AG04449 (cell line): ENCODE results near the gene CCDC80.

Experiments
- CTCF ChIA-PET: fragments of 350-600 bp; formaldehyde crosslinking; extraction: SDS; loops from one replicate; lab custom pipeline; 2021; ENCODE audit warnings: antibody characterized with exemption; lab: Yijun Ruan, JAX
- POLR2A ChIA-PET: fragments of 400-600, 350-600 bp; formaldehyde crosslinking; extraction: SDS; loops from one replicate; lab custom pipeline; 2020; ENCODE audit warnings: antibody characterized with exemption, inconsistent platforms; lab: Yijun Ruan, JAX
- DNase-seq: peaks from one replicate; pipeline ENCODE4 v3.0.0-alpha.2; 2010; ENCODE audit warnings: low read depth, low spot score
- H3K4me3 ChIP-seq: 2 replicates; pipeline ENCODE4 v1.5.1; 2011; ENCODE audit warnings: low read depth, mild to moderate bottlenecking, control low read depth, low read length
- TF ChIP-seq, protein P1 (sequence below): IDR thresholded peaks from one replicate; pipeline ENCODE4 v1.5.1; 2011; ENCODE audit warnings: mild to moderate bottlenecking, moderate library complexity, low read length, control low read depth, inconsistent platforms; ENCODE audit not compliant: insufficient read depth; ENCODE audit errors: missing control alignments

Gene CCDC80

DNA sequence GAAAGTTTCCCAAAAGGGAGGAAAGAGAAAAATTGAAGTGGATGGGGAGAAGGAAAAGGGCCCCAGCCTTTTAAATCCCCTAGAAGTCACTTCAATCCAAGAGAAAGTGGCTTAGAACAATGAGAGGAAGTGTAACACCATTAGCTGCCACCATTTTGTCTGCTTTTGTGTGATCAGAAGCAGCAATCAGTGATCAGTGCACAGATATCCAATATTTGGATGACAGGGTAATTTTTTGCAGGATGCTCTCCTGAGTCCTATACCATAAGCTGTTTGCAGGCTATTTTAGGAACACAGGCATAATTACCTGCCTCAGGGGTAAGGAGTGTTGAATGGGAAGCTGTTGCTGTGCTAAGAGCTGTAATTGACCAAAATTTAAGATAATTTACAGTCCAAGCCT lies 47.7 kb downstream of the CCDC80 start:
- TF ChIP-seq, protein P1, sequence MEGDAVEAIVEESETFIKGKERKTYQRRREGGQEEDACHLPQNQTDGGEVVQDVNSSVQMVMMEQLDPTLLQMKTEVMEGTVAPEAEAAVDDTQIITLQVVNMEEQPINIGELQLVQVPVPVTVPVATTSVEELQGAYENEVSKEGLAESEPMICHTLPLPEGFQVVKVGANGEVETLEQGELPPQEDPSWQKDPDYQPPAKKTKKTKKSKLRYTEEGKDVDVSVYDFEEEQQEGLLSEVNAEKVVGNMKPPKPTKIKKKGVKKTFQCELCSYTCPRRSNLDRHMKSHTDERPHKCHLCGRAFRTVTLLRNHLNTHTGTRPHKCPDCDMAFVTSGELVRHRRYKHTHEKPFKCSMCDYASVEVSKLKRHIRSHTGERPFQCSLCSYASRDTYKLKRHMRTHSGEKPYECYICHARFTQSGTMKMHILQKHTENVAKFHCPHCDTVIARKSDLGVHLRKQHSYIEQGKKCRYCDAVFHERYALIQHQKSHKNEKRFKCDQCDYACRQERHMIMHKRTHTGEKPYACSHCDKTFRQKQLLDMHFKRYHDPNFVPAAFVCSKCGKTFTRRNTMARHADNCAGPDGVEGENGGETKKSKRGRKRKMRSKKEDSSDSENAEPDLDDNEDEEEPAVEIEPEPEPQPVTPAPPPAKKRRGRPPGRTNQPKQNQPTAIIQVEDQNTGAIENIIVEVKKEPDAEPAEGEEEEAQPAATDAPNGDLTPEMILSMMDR: no peak
- DNase-seq: no peak
- CTCF ChIA-PET: interaction anchor here (0.6 to 1.5 kb wide), 2 partner anchors 11 to 13 kb away, joined by 3 to 4 read pairs; no protein-coding TSS in a partner anchor
- POLR2A ChIA-PET: no interaction called here
- no peak overlapping the region for H3K4me3 ChIP-seq

DNA sequence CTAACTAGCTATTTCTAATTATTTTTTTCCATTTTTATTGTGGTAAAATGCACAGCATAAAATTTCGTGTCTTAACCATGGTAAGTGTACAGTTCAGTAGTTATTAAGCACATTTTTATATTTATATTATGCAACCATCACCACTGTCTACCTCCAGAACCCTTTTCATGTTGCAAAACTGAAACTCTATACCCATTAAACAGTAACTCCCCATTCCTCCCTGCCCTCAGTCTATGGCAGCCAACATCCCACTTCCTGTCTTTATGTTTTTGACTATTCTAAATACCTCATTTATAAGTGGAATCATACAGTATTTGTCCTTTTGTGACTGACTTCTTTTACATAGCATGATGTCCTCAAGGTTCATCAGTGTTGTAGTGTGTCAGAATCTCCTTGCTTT lies 53.6 kb downstream of the CCDC80 start:
- DNase-seq: no peak
- ChIA-PET POLR2A (no interaction called here), CTCF (interaction anchor here (0.6 to 3.0 kb wide), 5 partner anchors 8 to 393 kb away, joined by 3 to 8 read pairs (median 4); no protein-coding TSS in a partner anchor)
- H3K4me3 ChIP-seq: no peak overlapping the region
- TF ChIP-seq, protein P1: no peak

DNA sequence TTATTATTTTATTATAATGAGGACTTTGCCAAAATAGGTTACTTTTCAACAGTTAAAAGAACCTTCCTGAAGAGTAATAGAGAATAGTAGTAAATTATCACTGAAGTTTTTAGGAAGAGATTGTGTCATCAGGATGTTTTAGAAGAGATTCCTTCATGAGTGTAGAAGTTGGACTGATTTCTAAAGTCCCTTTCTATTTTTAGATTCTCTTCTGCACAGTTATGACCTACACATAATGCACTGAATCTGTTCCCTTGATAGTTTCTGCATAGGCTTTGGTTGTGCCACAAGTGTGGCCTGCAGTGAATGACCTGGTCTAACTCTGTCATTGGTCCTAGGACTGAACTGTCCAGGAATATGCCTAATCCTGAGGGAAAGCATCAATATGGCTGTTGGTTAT lies 55.2 kb downstream of the CCDC80 start:
- CTCF ChIA-PET: interaction anchor here (1.4 kb wide), 1 partner anchor 17 kb away, joined by 3 read pairs; no protein-coding TSS in a partner anchor
- TF ChIP-seq, protein P1: no peak
- POLR2A ChIA-PET: no interaction called here

DNA sequence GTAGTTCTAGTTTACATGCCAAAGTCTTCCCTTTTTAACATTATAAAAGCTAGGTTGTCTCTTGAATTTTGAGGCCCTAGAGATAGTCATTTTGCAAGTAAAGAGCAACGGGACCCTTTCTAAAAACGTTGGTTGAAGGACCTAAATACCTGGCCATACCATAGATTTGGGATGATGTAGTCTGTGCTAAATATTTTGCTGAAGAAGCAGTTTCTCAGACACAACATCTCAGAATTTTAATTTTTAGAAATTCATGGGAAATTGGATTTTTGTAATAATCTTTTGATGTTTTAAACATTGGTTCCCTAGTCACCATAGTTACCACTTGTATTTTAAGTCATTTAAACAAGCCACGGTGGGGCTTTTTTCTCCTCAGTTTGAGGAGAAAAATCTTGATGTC lies 57.8 kb downstream of the CCDC80 start:
- CTCF ChIA-PET: interaction anchor here (0.7 to 4.5 kb wide), 25 partner anchors 10 to 452 kb away, joined by 3 to 36 read pairs (median 6); partner anchors contain the start of genes ATG3 and SLC35A5
- H3K4me3 ChIP-seq: no peak overlapping the region
- TF ChIP-seq, protein P1: no peak
- no peak for DNase-seq
- POLR2A ChIA-PET: no interaction called here

More for the DNA sequence above, 55.2 kb downstream of the CCDC80 start:
- DNase-seq: no peak
- H3K4me3 ChIP-seq: no peak overlapping the region

DNA sequence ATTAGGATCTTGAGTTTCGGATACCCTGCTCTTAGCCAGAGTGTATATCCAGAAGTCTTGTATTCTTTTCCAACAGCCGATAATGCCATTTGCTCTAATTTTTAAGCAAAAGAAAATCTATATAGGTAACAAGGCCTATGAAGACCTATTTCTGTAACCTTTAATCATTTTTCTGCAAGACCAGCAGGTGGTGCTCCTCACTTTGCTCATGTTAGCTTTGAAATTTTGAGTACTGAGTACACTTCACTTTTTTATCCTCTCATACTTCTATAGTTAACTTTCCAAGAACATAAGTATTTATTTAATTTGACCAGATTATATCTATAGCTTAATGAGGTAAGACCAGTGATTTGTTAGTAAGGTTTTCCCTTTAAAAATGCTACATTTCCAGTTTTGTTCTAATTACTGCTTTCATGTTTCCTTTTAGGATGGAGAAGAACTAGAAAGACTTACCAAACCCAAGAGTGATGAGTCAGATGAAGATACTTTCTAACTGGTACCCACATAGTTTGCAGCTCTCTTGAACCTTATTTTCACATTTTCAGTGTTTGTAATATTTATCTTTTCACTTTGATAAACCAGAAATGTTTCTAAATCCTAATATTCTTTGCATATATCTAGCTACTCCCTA lies 58.6 kb downstream of the CCDC80 start:
- no peak overlapping the region for H3K4me3 ChIP-seq
- DNase-seq: peak; percentile 37
- ChIA-PET CTCF (interaction anchor here (0.6 to 4.5 kb wide), 42 partner anchors 8 to 705 kb away, joined by 3 to 36 read pairs (median 4); partner anchors contain the start of genes ATG3 and SLC35A5), POLR2A (interaction anchor here (0.9 to 1.3 kb wide), 4 partner anchors 53 to 437 kb away, joined by 3 to 4 read pairs (median 4); a partner anchor contains a TSS)
- TF ChIP-seq, protein P1: peak; percentile 53

DNA sequence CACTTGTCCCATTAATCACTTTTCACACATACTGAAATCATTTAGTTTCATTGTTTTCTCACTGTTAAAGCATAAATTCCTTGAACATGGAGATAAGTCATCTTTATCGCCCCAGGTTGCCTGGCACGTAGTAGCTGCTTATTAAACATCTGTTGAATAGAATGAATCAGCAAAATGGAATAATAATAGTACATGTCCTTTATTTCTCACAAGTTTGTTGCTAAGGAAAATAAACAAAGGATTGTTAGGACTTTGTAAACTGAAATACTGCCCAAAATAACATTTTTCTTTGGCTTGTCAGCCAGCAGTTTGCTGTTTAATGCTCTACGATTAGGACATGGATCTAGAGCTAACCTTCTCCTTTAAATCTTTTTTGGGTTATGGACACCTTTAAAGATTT lies 61.2 kb downstream of the CCDC80 start:
- ChIA-PET CTCF (interaction anchor here (0.9 to 4.5 kb wide), 6 partner anchors 11 to 455 kb away, joined by 3 to 27 read pairs (median 10); partner anchors contain the start of genes ATG3 and SLC35A5), POLR2A (no interaction called here)
- TF ChIP-seq, protein P1: no peak
- peak; percentile 16 for DNase-seq
- H3K4me3 ChIP-seq: no peak overlapping the region
